GM12878 (cell line): ENCODE results near the gene SUGCT. TPM values are rescaled to one million over a fixed set of nuclear protein-coding genes. Genes with fewer than 3 reads are reported as not detected.

ENCODE experiments used
- ATAC-seq: fragments of 200-7000 bp; cut with Tn5 transposase; 3 replicates; pipeline ENCODE4 v1.9.1; 2020; ENCODE audit warnings: mild to moderate bottlenecking, moderate library complexity
- BruUV-seq: library from RNA; stranded (reverse); fragments of 400-500 nt; replicated peaks from 2 replicates; lab custom pipeline; 2021; lab: Mats Ljungman, UMichigan
- CTCF ChIA-PET: fragments of 300-600 bp; sonication (Branson Sonifier 250); formaldehyde crosslinking; extraction: SDS; loops from one replicate; lab custom pipeline; 2021; ENCODE audit warnings: inconsistent platforms; lab: Yijun Ruan, JAX
- POLR2A ChIA-PET: fragments of 350-600 bp; formaldehyde crosslinking; extraction: SDS; loops from one replicate; lab custom pipeline; 2021; ENCODE audit warnings: inconsistent platforms; lab: Charles Lee
- RAD21 ChIA-PET: fragments of 300-600 bp; sonication (Branson Sonifier 250); formaldehyde crosslinking; loops from one replicate; lab custom pipeline; 2023; ENCODE audit warnings: antibody characterized with exemption; ENCODE audit not compliant: unreplicated experiment; lab: Charles Lee
- SMC1A ChIA-PET: fragments of 300-600 bp; sonication (Branson Sonifier 250); formaldehyde crosslinking; loops from one replicate; lab custom pipeline; 2023; ENCODE audit not compliant: unreplicated experiment, uncharacterized antibody; lab: Charles Lee
- DNase-seq: peaks from one replicate; pipeline ENCODE4 v3.0.0-alpha.2; 2011; ENCODE audit warnings: low read depth, low spot score
- FAIRE-seq: peaks from 3 replicates; lab custom pipeline; 2011; peaks lifted over from hg19 to GRCh38; lab: Jason Lieb, UNC
- H2AFZ ChIP-seq: 2 replicates; pipeline ENCODE4 v1.6.0; 2011; ENCODE audit warnings: low read depth, low read length, control low read depth; ENCODE audit not compliant: control insufficient read depth
- H3K27ac ChIP-seq: 2 replicates; pipeline ENCODE4 v1.5.1; 2011; ENCODE audit warnings: control low read depth; ENCODE audit not compliant: control insufficient read depth, insufficient read depth
- H3K27me3 ChIP-seq, 2 experiments: replicated peaks in 1 of 2; 2 replicates each; pipeline versions ENCODE4 v1.6.0 to v1.6.1; 2011; ENCODE audit warnings: low read length in 1 of 2; ENCODE audit not compliant: control insufficient read depth in 2 of 2, insufficient read depth in 2 of 2
- H3K36me3 ChIP-seq, 2 experiments: 2 replicates each; pipeline ENCODE4 v1.5.1; 2011; ENCODE audit warnings: low read length in 1 of 2; ENCODE audit not compliant: control insufficient read depth in 2 of 2, insufficient read depth in 2 of 2
- H3K4me1 ChIP-seq: 2 replicates; pipeline ENCODE4 v1.6.1; 2011; ENCODE audit warnings: mild to moderate bottlenecking, low read length, moderate library complexity, mixed read lengths; ENCODE audit not compliant: control insufficient read depth, insufficient read depth
- H3K4me2 ChIP-seq: 2 replicates; pipeline ENCODE4 v1.6.0; 2011; ENCODE audit warnings: control low read depth; ENCODE audit not compliant: control insufficient read depth, insufficient read depth
- H3K4me3 ChIP-seq: fragments of 200-600 bp; sonication (generic); 2 replicates; pipeline ENCODE4 v1.5.1; 2016
- H3K79me2 ChIP-seq: 2 replicates; pipeline ENCODE4 v1.6.0; 2011; ENCODE audit warnings: low read length; ENCODE audit not compliant: control insufficient read depth, insufficient read depth
- H3K9ac ChIP-seq: 2 replicates; pipeline ENCODE4 v1.8.0; 2011; ENCODE audit warnings: low read length, control low read depth, mixed read lengths; ENCODE audit not compliant: control insufficient read depth, insufficient read depth
- H3K9me3 ChIP-seq: replicated peaks from 3 replicates; pipeline ENCODE4 v1.5.1; 2011; ENCODE audit warnings: mild to moderate bottlenecking, low read length; ENCODE audit not compliant: control insufficient read depth, insufficient read depth
- H4K20me1 ChIP-seq: 2 replicates; pipeline ENCODE4 v1.6.0; 2011; ENCODE audit not compliant: control insufficient read depth, insufficient read depth
- CBX5 ChIP-seq: sonication (generic); IDR thresholded peaks from 2 replicates; pipeline ENCODE4 v1.6.1; 2016; ENCODE audit warnings: low read depth, moderate library complexity, mild to moderate bottlenecking, inconsistent platforms
- EGR1 ChIP-seq, 2 experiments: IDR thresholded peaks; 1 replicate in 1 of 2; 2 replicates in 1 of 2; pipeline ENCODE4 v1.6.1; 2011 to 2012; ENCODE audit warnings: low read depth in 2 of 2, low read length in 2 of 2, borderline replicate concordance in 1 of 2, mild to moderate bottlenecking in 1 of 2, moderate library complexity in 1 of 2
- HSF1 ChIP-seq: fragments of 150-350 bp; IDR thresholded peaks from 2 replicates; pipeline ENCODE4 v1.6.1; 2014; ENCODE audit warnings: mild to moderate bottlenecking, low read depth, low read length
- JUNB ChIP-seq: IDR thresholded peaks from 2 replicates; pipeline ENCODE4 v1.6.1; 2016; ENCODE audit warnings: antibody characterized with exemption, mild to moderate bottlenecking
- KDM1A ChIP-seq: fragments of 200-600 bp; sonication (generic); IDR thresholded peaks from 2 replicates; pipeline ENCODE4 v1.6.1; 2016; ENCODE audit warnings: borderline replicate concordance
- NFXL1 ChIP-seq: fragments of 450-650 bp; IDR thresholded peaks from 2 replicates; pipeline ENCODE4 v1.6.1; 2017; ENCODE audit warnings: antibody characterized with exemption, mild to moderate bottlenecking, borderline replicate concordance
- REST ChIP-seq: IDR thresholded peaks from 2 replicates; pipeline ENCODE4 v1.6.1; 2012; ENCODE audit warnings: mild to moderate bottlenecking, low read depth, low read length
- TCF7 ChIP-seq: IDR thresholded peaks from 2 replicates; pipeline ENCODE4 v1.6.1; 2014; ENCODE audit warnings: antibody characterized with exemption, borderline replicate concordance
- ZZZ3 ChIP-seq: IDR thresholded peaks from 2 replicates; pipeline ENCODE4 v1.6.1; 2011; ENCODE audit warnings: low read depth; ENCODE audit not compliant: control insufficient read depth, insufficient read length
- WGBS: methylation state at CpG from one replicate; pipeline ENCODE4 v1.1.6; 2016; ENCODE audit warnings: low lambda C conversion rate; ENCODE audit not compliant: insufficient replicate concordance, insufficient coverage; ENCODE audit errors: missing lambda C conversion rate; 5-methylcytosine and 5-hydroxymethylcytosine counted together
- in situ Hi-C: fragments of 300-500 bp; cut with MboI; formaldehyde crosslinking; loops from 9 replicates; pipeline ENCODE4 v1.14.3; 2018; ENCODE audit warnings: mixed read lengths
- intact Hi-C: fragments of 100-400 bp; cut with micrococcal nuclease; formaldehyde crosslinking; loops from one replicate; pipeline ENCODE4 v1.14.2; 2022; ENCODE audit not compliant: unreplicated experiment
- polyA plus RNA-seq, 11 experiments: library from polyadenylated mRNA; depleted of rRNA in 4 of 11; unstranded in 6 of 11; stranded (reverse) in 5 of 11; fragments of >200 nt; fragmentation: Nextera tagmentation in 4 of 11; fragmentation: Illumina TruSeq in 1 of 11; extraction: Ambion mirVana in 4 of 11; extraction: Trizol in 1 of 11; gene quantifications; 1 replicate in 1 of 11; 2 replicates in 10 of 11; pipeline versions ENCODE4 v1.2.1 to v1.2.3, GENCODE V29; 2011 to 2016; ENCODE audit warnings: inconsistent platforms in 2 of 11, missing spikeins in 2 of 11, low read depth in 1 of 11
- total RNA-seq, 4 experiments: library from RNA; depleted of rRNA in 3 of 4; stranded (reverse); fragments of >200 nt in 3 of 4; fragmentation: Illumina TruSeq in 1 of 4; extraction: Trizol in 1 of 4; gene quantifications; 2 replicates each; pipeline versions ENCODE4 v1.2.1 to v1.2.3, GENCODE V29; 2013 to 2021

SUGCT gene
- total and polyA plus RNA-seq, 10 of the 15 experiments (the other 5 are each of a cell fraction or from before 2014, with no cell fraction given) = 0.08 to 1.2 (median 0.67) TPM; not detected in 1

DNA sequence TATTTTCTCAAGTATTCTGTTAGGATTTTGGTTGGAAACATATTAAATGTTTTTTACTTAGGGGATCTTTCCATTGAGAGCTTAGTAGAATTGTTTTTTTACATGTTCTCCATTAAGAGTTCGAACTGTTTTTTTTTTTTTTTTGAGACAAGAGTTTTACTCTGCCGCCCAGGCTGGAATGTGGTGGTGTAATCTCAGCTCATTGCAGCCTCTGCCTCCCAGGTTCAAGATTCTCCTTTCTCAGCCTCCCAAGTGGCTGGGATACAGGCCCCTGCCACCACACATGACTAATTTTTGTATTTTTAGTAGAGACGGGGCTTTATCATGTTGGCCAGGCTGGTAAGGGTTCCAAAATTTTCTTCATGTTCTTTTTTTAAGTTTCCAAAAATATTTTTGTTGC is 33.6 kb upstream of the SUGCT start:
- Histone ChIP-seq H4K20me1 (no peaks in the 10 kb centered on the region), H3K9me3 (no peaks in the 10 kb centered on the region), H2AFZ (no peak overlapping the region), H3K4me3 (no peak overlapping the region), H3K4me1 (no peaks in the 10 kb centered on the region), H3K27me3 (no peaks in the 10 kb centered on the region), H3K79me2 (no peaks in the 10 kb centered on the region), H3K27ac (no peak overlapping the region), H3K36me3 (no peaks in the 10 kb centered on the region), H3K9ac (no peak overlapping the region), H3K4me2 (no peak overlapping the region)
- ChIA-PET SMC1A (interaction anchor here (0.6 to 1.0 kb wide), 2 partner anchors 105 to 227 kb away, joined by 3 read pairs; no protein-coding TSS in a partner anchor), CTCF (no interaction called here), RAD21 (no interaction called here), POLR2A (no interaction called here)
- no peak for FAIRE-seq
- TF ChIP-seq CBX5 = no peak
- TF ChIP-seq HSF1 = no peak
- no peak for TF ChIP-seq REST
- no peak for TF ChIP-seq JUNB
- no peak for TF ChIP-seq EGR1 (IDR thresholded peaks at IDR 0.05; ENCODE audit: borderline replicate concordance in 1 of 2, low read depth in 2 of 2, low read length in 2 of 2)
- TF ChIP-seq TCF7 = no peak
- TF ChIP-seq NFXL1 = no peak
- TF ChIP-seq ZZZ3 = no peak
- no peak for TF ChIP-seq KDM1A
- intact Hi-C loops (no loop called here), in situ Hi-C loops (no loop called here)
- DNase-seq = no peak
- no peak for ATAC-seq
- 79% methylated on average over 3 of the region's 3 CpGs for WGBS
- no TSS peak for BruUV-seq
